GM12864 (cell line): ENCODE measurements around the gene EFCAB6.
A peak's percentile ranks its signal among the peaks of the same experiment; 100 is the strongest.

Source experiments
- DNase-seq: peaks from one replicate; pipeline ENCODE4 v3.0.0-alpha.2; 2011; ENCODE audit warnings: low read depth
- H3K4me3 ChIP-seq: 2 replicates; pipeline ENCODE4 v1.5.1; 2011; ENCODE audit warnings: mild to moderate bottlenecking, low read depth, low read length, control low read depth
- CTCF ChIP-seq: IDR thresholded peaks from 2 replicates; pipeline ENCODE4 v1.5.1; 2011; ENCODE audit warnings: low read depth, mild to moderate bottlenecking, moderate library complexity, low read length, control low read depth, inconsistent platforms; ENCODE audit errors: missing control alignments

EFCAB6 gene

GRCh38 chr22:43528601-43529360, 283.3 kb downstream of the EFCAB6 start:
- no peak for TF ChIP-seq CTCF
- H3K4me3 ChIP-seq = no peak overlapping the region
- DNase-seq = no peak

GRCh38 chr22:43526946-43527345, 285.2 kb downstream of the EFCAB6 start:
- no peak overlapping the region for H3K4me3 ChIP-seq
- TF ChIP-seq CTCF = no peak
- DNase-seq = no peak

- no peak overlapping the region for H3K4me3 ChIP-seq
- no peak for TF ChIP-seq CTCF
- DNase-seq = no peak
These were observed 285.9 kb downstream of the EFCAB6 start for GRCh38 chr22:43526117-43526655.

- TF ChIP-seq CTCF = no peak
- no peak overlapping the region for H3K4me3 ChIP-seq
- no peak for DNase-seq
These were observed 290.4 kb downstream of the EFCAB6 start for GRCh38 chr22:43521716-43522115.

- TF ChIP-seq CTCF = no peak
- no peak overlapping the region for H3K4me3 ChIP-seq
- DNase-seq = peak; percentile 26
These were observed 291.5 kb downstream of the EFCAB6 start for GRCh38 chr22:43520632-43521039.

GRCh38 chr22:43516996-43517635, 295.0 kb downstream of the EFCAB6 start:
- no peak overlapping the region for H3K4me3 ChIP-seq
- DNase-seq = no peak
- no peak for TF ChIP-seq CTCF
